HEK293 (cell line): ENCODE results near the gene HECTD4.

Experiments used
- CTCF ChIA-PET: fragments of 350-600 bp; formaldehyde crosslinking; extraction: SDS; loops from one replicate; lab custom pipeline; 2021; ENCODE audit warnings: antibody characterized with exemption; lab: Yijun Ruan, JAX
- POLR2A ChIA-PET: fragments of 300-600 bp; formaldehyde crosslinking; extraction: SDS; loops from one replicate; lab custom pipeline; 2020; ENCODE audit warnings: antibody characterized with exemption, inconsistent platforms; lab: Yijun Ruan, JAX
- H3K27ac ChIP-seq: fragments of 200-500 bp; sonication (Bioruptor generic); 2 replicates; pipeline ENCODE4 v1.5.1; 2014; ENCODE audit warnings: low read depth, low read length, control low read depth, inconsistent platforms; ENCODE audit errors: extremely low read depth
- H3K36me3 ChIP-seq, 2 experiments: fragments of 200-500 bp in 1 of 2; sonication (Bioruptor generic) in 1 of 2; 1 replicate in 1 of 2; 2 replicates in 1 of 2; pipeline ENCODE4 v1.5.1; 2014 to 2017; ENCODE audit warnings: inconsistent platforms in 2 of 2, low read length in 2 of 2; ENCODE audit not compliant: control insufficient read depth in 2 of 2, insufficient read depth in 1 of 2
- H3K4me1 ChIP-seq: fragments of 200-500 bp; sonication (Bioruptor generic); 2 replicates; pipeline ENCODE4 v1.5.1; 2014; ENCODE audit warnings: mild to moderate bottlenecking, low read length, inconsistent platforms; ENCODE audit not compliant: control insufficient read depth, insufficient read depth
- H3K4me3 ChIP-seq: 2 replicates; pipeline ENCODE4 v1.5.1; 2011; ENCODE audit warnings: low read depth, mild to moderate bottlenecking, control low read depth, low read length, moderate library complexity
- H3K9me3 ChIP-seq: fragments of 200-500 bp; sonication (Bioruptor generic); 2 replicates; pipeline ENCODE4 v1.5.1; 2014; ENCODE audit warnings: low read depth, low read length, inconsistent platforms; ENCODE audit not compliant: control insufficient read depth, insufficient read depth
- FEZF1 ChIP-seq: fragments of 450-650 bp; formaldehyde crosslinking; IDR thresholded peaks from 2 replicates; pipeline ENCODE4 v1.5.1; 2016; ENCODE audit warnings: missing biosample characterization, missing genetic modification characterization
- KLF10 ChIP-seq: fragments of 450-650 bp; IDR thresholded peaks from 2 replicates; pipeline ENCODE4 v1.5.1; 2018; ENCODE audit warnings: missing biosample characterization, mild to moderate bottlenecking, missing genetic modification characterization
- KLF16 ChIP-seq: fragments of 450-650 bp; formaldehyde crosslinking; IDR thresholded peaks from 2 replicates; pipeline ENCODE4 v1.5.1; 2017; ENCODE audit warnings: missing biosample characterization, missing genetic modification characterization
- ZNF155 ChIP-seq: fragments of 450-650 bp; formaldehyde crosslinking; IDR thresholded peaks from 2 replicates; pipeline ENCODE4 v1.5.1; 2016; ENCODE audit warnings: missing biosample characterization, missing genetic modification characterization
- ZNF202 ChIP-seq: fragments of 450-650 bp; formaldehyde crosslinking; IDR thresholded peaks from 2 replicates; pipeline ENCODE4 v1.5.1; 2016; ENCODE audit warnings: missing biosample characterization, missing genetic modification characterization, borderline replicate concordance
- ZNF223 ChIP-seq: fragments of 450-650 bp; formaldehyde crosslinking; IDR thresholded peaks from 2 replicates; pipeline ENCODE4 v1.5.1; 2016; ENCODE audit warnings: missing biosample characterization, missing genetic modification characterization
- ZNF280C ChIP-seq: fragments of 450-650 bp; formaldehyde crosslinking; IDR thresholded peaks from 2 replicates; pipeline ENCODE4 v1.5.1; 2016; ENCODE audit warnings: missing biosample characterization, missing genetic modification characterization
- ZNF280D ChIP-seq: fragments of 450-650 bp; formaldehyde crosslinking; IDR thresholded peaks from 2 replicates; pipeline ENCODE4 v1.5.1; 2016; ENCODE audit warnings: missing biosample characterization, missing genetic modification characterization
- ZNF341 ChIP-seq: fragments of 450-650 bp; formaldehyde crosslinking; IDR thresholded peaks from 2 replicates; pipeline ENCODE4; 2016; ENCODE audit warnings: low read depth, missing biosample characterization, missing genetic modification characterization
- ZNF423 ChIP-seq: fragments of 450-650 bp; formaldehyde crosslinking; IDR thresholded peaks from 2 replicates; pipeline ENCODE4 v1.5.1; 2016; ENCODE audit warnings: missing biosample characterization, missing genetic modification characterization
- ZNF433 ChIP-seq: fragments of 450-650 bp; formaldehyde crosslinking; IDR thresholded peaks from 2 replicates; pipeline ENCODE4 v1.5.1; 2016; ENCODE audit warnings: missing biosample characterization, missing genetic modification characterization, low read depth
- ZNF488 ChIP-seq: fragments of 450-650 bp; formaldehyde crosslinking; IDR thresholded peaks from 2 replicates; pipeline ENCODE4 v1.5.1; 2016; ENCODE audit warnings: missing biosample characterization, missing genetic modification characterization
- ZNF510 ChIP-seq: fragments of 450-650 bp; formaldehyde crosslinking; IDR thresholded peaks from 2 replicates; pipeline ENCODE4 v1.5.1; 2018; ENCODE audit warnings: mild to moderate bottlenecking, missing genetic modification characterization, missing biosample characterization; ENCODE audit not compliant: insufficient replicate concordance
- ZNF518A ChIP-seq: fragments of 450-650 bp; formaldehyde crosslinking; conservative IDR thresholded peaks from 2 replicates; pipeline ENCODE4 v1.5.1; 2016; ENCODE audit warnings: low read depth, missing biosample characterization, missing genetic modification characterization
- ZNF610 ChIP-seq: fragments of 450-650 bp; formaldehyde crosslinking; IDR thresholded peaks from 2 replicates; pipeline ENCODE4 v1.5.1; 2016; ENCODE audit warnings: missing biosample characterization, missing genetic modification characterization, borderline replicate concordance
- ZSCAN16 ChIP-seq: fragments of 450-650 bp; formaldehyde crosslinking; IDR thresholded peaks from 2 replicates; pipeline ENCODE4 v1.5.1; 2016; ENCODE audit warnings: missing biosample characterization, missing genetic modification characterization
- ZSCAN18 ChIP-seq: fragments of 450-650 bp; formaldehyde crosslinking; IDR thresholded peaks from 2 replicates; pipeline ENCODE4 v1.5.1; 2016; ENCODE audit warnings: missing biosample characterization, missing genetic modification characterization

HECTD4 gene

GRCh38 chr12:112207397-112207924 lies 174.8 kb downstream of the HECTD4 start:
- H3K27ac ChIP-seq: no peak overlapping the region
- no peak overlapping the region for H3K4me3 ChIP-seq
- CTCF ChIA-PET: interaction anchor here (0.6 kb wide), 2 partner anchors 9 to 180 kb away, joined by 3 read pairs; no protein-coding TSS in a partner anchor
- POLR2A ChIA-PET: no interaction called here
- H3K36me3 ChIP-seq: peaks cover 40 to 86% of the 10 kb centered on the region in 2 experiments
- TF ChIP-seq ZNF433 (tag by site-specific recombination): no peak
- no peak for TF ChIP-seq ZNF510 (tag by site-specific recombination)
- no peak for TF ChIP-seq ZSCAN18 (tag by site-specific recombination)
- no peak for TF ChIP-seq ZNF488 (tag by site-specific recombination)
- no peaks in the 10 kb centered on the region for H3K4me1 ChIP-seq
- no peaks in the 10 kb centered on the region for H3K9me3 ChIP-seq

GRCh38 chr12:112206944-112207343 lies 175.3 kb downstream of the HECTD4 start:
- CTCF ChIA-PET: interaction anchor here (0.6 kb wide), 1 partner anchor 180 kb away, joined by 3 read pairs; no protein-coding TSS in a partner anchor

GRCh38 chr12:112199136-112199535 lies 183.1 kb downstream of the HECTD4 start:
- H3K9me3 ChIP-seq: no peaks in the 10 kb centered on the region
- ChIA-PET CTCF (interaction anchor here (0.7 to 3.3 kb wide), 12 partner anchors 10 to 387 kb away, joined by 3 to 55 read pairs (median 4); no protein-coding TSS in a partner anchor), POLR2A (interaction anchor here (1.2 kb wide), 1 partner anchor 188 kb away, joined by 4 read pairs; no protein-coding TSS in a partner anchor)
- no peaks in the 10 kb centered on the region for H3K4me1 ChIP-seq
- no peak overlapping the region for H3K27ac ChIP-seq
- H3K4me3 ChIP-seq: no peak overlapping the region
- H3K36me3 ChIP-seq: peaks cover 41 to 84% of the 10 kb centered on the region in 2 experiments
- no peak for TF ChIP-seq ZNF280C (tag by site-specific recombination)
- no peak for TF ChIP-seq FEZF1
- no peak for TF ChIP-seq ZNF423 (tag by site-specific recombination)
- no peak for TF ChIP-seq ZNF518A (tag by site-specific recombination)

More at GRCh38 chr12:112206944-112207343, 175.3 kb downstream of the HECTD4 start:
- no peak for TF ChIP-seq ZNF280D (tag by site-specific recombination)
- TF ChIP-seq ZNF610 (tag by site-specific recombination): no peak
- no peak for TF ChIP-seq KLF16 (tag by site-specific recombination)
- no peak for TF ChIP-seq ZSCAN16
- no peak for TF ChIP-seq ZNF341 (tag by site-specific recombination)
- no peak for TF ChIP-seq ZNF202
- no peak for TF ChIP-seq ZNF223
- TF ChIP-seq KLF10 (tag by site-specific recombination): no peak
- no peak for TF ChIP-seq ZNF155 (tag by site-specific recombination)
- H3K27ac ChIP-seq: no peak overlapping the region
- H3K4me1 ChIP-seq: no peaks in the 10 kb centered on the region
- H3K4me3 ChIP-seq: no peak overlapping the region
- H3K36me3 ChIP-seq: peaks cover 40 to 81% of the 10 kb centered on the region in 2 experiments
- POLR2A ChIA-PET: no interaction called here
- no peaks in the 10 kb centered on the region for H3K9me3 ChIP-seq
